GM18861 (cell line): Measurements from ENCODE around the gene CTRB2.
"Not testable (repeated sequence)": the region's sequence is repeated elsewhere in the genome, so short reads cannot be mapped to it uniquely, and the experiment has no call there.

ENCODE experiments used
- ATAC-seq: cut with Tn5 transposase; IDR thresholded peaks from one replicate; pipeline ENCODE4 v1.9.1; 2021; ENCODE audit not compliant: unreplicated experiment

Gene CTRB2

GRCh38 chr16:75242436-75243078 is 35.6 kb upstream of the CTRB2 start:
- not testable (repeated sequence) for ATAC-seq

- no peak for ATAC-seq
These were observed 35.0 kb upstream of the CTRB2 start for GRCh38 chr16:75241955-75242354.

DNA sequence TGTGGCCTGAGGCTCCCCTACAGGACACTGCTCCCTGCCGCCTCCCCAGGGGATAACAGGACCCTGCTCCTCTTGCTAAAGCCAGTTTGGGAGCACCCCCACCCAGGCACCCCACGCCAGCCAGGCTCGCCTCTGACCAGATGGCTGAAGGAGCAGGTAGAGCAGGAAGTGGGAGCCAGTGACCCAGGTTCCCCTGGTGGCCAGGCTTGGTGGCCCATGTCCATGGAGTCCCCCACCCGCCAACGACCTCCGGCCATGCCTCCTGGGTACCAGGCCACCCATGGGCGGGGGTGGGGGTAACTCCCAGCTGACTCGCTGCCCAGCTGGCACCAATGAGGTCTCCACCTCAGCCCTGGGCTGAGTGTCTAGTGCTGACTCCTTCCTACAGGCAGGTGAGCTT is 34.5 kb upstream of the CTRB2 start:
- ATAC-seq, result no peak

DNA sequence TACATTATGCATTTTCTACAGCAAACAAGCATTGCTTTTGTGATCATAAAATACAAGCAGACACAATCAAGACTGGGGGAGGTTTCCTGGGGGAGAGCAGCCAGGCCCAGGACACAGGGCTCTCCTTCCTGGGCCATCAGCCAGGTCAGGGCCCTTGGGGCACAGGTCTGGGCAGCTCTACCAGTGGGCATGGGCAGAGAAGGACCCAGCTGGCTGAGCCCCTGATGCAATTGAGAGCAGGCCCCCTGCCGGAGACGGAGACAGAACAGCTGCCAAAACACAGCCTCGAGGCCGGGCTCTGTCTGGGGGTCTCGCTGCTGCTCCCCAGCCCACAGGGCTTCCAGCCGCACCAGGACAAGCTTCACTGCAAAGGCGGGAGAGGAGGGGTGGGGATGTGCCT is 33.7 kb upstream of the CTRB2 start:
- ATAC-seq, result not testable (repeated sequence)

- no peak for ATAC-seq
These were observed 32.7 kb upstream of the CTRB2 start for GRCh38 chr16:75239542-75240122.

- no peak for ATAC-seq
These were observed 32.0 kb upstream of the CTRB2 start for GRCh38 chr16:75238853-75239541.

- no peak for ATAC-seq
These were observed 31.3 kb upstream of the CTRB2 start for GRCh38 chr16:75238132-75238852.

DNA sequence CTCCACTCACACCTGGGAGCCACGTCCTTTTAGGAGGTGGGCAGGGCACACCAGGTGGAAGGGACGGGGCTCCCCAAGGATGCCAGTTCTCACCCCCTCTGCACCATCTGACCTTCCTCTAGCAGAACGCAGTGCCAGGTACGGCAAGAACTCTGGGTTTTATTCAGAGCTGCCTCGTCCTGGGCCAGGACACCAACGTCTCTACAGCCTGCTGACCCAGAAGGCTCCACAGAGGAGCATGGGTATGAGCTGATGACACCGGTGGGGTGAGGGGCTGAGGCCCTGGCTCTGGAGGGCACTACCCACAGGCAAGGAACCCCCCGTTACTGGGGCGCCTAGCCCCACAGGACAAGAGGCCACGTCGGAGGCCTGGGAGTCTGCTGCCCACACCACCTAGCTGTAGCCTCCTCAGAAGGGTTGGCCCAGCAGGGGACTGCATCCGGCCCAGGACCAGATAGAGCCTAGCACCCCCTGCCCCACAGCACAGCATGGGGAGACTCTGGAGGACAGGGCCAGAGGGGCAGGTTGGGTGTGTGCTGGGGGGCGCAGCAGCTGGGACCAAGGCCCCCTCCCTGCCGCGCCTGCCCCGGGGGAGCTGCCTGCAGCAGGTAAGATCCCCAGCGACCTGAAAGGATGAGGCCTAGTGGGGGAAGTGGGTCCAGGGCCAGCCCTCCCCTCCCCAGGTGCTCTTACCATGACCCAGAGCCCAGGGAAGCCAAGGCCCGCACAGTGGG is 30.6 kb upstream of the CTRB2 start:
- no peak for ATAC-seq

GRCh38 chr16:75236736-75237397 is 29.9 kb upstream of the CTRB2 start:
- ATAC-seq, result no peak

GRCh38 chr16:75236232-75236631 is 29.3 kb upstream of the CTRB2 start:
- no peak for ATAC-seq

DNA sequence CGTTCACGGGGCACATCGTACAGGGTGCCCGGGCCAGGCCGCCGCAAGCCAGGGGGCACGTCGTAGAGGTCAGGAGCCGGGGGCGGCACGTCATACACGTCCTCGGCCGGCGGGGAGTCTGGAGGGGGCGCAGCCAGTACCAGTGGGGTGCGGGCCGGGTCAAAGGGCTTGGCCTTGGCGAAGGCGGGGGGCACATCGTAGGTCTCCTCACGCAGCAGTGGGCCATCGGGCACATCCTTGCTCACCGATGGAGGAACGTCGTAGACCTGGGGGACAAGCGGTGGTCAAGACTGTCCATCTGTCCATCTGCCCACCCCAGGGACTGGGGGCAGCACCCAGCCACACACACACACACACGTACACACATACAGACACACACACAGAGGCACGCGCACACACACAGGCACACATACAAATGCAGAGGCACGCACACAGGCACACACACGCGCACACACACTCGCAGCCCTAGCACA is 28.8 kb upstream of the CTRB2 start:
- ATAC-seq, result no peak

DNA sequence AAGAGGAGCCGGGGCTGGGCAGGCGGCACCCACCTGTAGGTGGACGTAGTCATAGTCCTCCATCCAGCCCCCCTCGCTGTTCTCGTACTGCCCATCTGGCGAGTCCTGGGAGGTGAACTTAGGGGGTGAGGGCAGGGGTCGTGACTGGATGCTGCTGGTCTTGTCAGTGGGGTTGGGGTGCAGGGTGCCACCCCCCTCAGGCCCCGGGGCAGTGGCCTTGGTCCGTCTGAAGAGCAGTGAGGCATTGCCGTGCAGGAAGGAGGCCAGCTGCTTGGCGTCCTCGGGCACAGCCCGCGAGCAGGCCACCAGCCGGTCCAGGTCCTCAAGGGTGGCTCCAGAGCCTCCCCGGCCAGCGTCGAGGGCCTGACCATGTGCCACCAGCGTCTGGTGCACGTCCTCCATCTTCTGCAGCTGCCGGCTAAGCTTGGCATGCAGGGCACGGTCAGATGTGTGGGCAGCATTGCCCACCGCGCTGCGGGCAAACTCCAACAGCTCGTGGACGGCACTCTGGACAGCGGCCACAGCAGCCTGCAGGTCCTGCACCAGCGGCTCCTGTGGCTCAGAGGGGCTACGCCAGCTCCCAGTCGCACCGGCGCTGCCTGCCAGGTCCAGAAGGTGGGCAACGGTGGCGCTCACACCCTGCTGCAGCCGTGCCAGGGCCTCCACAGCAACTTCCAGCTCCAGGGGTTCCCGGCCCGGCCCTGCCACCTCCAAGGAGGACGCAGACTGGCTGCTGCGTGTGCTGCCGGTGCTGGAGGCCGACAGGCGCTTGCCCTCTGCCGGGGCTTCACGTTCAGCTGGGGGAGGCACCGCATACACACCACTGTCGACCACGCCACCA is 28.1 kb upstream of the CTRB2 start:
- no peak for ATAC-seq

- no peak for ATAC-seq
These were observed 26.6 kb upstream of the CTRB2 start for GRCh38 chr16:75233611-75233938.

GRCh38 chr16:75231570-75231969 is 24.6 kb upstream of the CTRB2 start:
- no peak for ATAC-seq

DNA sequence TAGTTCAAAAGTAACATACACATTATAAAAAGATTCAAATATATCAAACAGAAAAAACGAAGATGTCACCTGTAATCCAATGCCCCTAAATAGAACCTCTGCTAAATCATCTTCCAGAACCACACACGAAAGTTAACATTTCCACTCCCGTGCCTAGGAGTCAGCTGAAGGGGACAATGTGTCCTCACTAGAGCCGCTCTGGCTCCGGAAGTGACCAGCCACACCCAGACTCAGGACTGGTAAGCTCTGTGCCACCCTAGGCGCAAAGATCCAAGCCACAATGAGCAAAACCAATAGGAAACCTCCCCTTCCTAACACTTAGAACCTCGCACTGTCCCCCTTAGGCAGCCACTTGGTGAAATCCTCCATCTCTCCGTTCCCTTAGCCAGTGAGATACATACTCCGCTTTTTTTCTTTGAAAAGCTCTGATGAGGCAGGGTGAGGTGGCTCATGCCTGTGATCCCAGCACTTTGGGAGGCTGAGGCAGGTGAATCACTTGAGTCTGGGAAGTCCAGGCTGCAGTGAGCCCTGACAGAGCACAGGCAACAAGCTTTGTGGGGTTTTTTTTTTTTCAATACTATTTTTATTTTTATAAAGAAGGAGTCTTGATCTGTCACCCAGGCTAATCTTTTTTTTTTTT is 23.6 kb upstream of the CTRB2 start:
- ATAC-seq, result no peak

DNA sequence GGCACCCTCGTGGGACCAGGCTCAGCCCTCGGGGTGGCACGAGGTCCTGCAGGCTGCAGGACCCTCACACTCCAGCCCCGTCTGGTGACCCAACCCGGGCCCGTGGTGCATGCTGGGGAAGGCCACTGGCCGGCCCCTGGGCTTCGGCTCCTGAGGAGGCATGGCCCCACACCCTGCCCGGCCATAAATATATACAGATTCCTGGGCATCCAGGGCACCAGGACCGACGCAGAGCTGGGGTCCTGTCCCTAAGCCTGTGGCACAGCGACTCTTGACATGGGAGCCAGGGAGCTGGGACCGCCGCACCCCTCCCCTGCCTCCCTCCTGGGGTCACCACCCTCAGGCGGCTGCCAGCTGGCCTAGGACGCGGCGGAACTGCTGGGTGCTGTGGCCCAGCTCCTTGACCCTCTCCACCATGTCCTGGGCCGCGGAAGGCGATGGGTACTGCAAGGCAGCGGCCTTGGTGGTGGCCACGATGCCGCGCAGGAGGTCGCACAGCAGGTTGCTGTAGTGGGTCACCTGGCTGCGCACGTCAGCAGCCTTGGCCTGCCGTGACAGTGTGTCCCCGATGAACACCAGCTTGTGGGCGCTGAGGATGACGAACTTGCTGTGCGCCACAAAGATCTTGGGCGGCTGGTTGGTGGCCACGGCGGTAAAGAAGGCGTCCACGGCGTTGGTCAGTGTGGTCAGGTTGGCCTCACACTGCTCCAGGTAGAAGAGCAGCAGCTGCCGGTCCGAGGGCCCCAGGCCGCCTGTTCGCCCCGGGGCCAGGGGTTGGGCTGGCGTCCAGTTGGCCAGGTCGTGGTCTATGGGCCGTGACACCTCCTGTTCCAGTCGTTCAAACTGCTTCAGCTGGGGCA is 22.4 kb upstream of the CTRB2 start:
- ATAC-seq, result no peak

DNA sequence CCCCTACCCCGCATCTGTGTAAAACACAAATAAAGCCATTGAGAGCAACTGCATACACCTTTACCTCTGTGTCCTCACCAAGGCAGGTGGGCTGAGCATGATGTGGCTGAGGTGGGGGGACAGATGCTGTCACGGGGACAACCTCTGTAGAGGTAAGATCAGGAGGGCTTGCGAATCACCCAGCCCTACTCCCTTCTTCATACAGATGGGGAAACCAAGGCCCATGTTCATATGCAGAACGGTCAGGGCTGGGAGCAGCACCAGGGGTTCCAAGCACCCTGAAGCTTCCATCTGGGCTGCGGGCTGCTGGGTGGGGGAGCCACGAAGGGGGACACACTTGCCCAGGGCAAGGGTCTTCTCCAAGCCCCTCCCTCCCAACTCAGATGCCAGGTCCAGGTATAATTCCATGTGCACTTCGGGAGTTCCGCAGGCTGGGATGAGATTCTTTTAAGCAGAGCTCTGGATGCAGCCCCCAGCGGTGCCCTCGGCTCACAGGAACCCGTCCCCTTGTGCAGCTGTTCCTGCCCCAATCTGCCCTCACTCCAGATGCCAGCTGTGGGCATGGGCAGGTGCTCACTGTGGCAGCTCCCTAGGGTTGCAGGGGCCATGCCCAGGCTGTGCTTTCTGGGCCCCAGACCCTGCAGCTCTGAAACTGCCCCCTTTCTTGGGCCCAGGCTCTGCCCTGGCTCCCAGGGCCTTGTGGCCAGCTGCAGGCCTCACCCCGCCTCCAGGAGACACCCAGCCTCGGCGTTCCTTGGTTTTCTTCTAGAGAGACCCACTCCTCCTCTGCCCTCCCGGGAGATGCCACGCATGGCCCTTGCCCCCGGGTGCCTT is 21.4 kb upstream of the CTRB2 start:
- no peak for ATAC-seq
